PFSK-1 (cell line): Measurements from ENCODE around the gene PDX1.

ENCODE experiments used
- FOXP2 ChIP-seq: optimal IDR thresholded peaks from 2 replicates; pipeline ENCODE3; 2011; ENCODE audit warnings: borderline replicate concordance, control low read depth, inconsistent platforms; ENCODE audit not compliant: insufficient read depth; ENCODE audit errors: extremely low read length, extremely low read depth
- POLR2AphosphoS5 ChIP-seq: IDR thresholded peaks from 2 replicates; pipeline ENCODE4 v1.6.1; 2012; ENCODE audit warnings: low read depth, mild to moderate bottlenecking, control low read depth, low read length, moderate library complexity
- REST ChIP-seq, 2 experiments: IDR thresholded peaks; 2 replicates each; pipeline versions ENCODE4 v1.6.1 to v1.8.0; 2011 to 2012; ENCODE audit warnings: low read depth in 2 of 2, low read length in 2 of 2, control low read depth in 1 of 2, inconsistent platforms in 1 of 2, mild to moderate bottlenecking in 1 of 2, moderate library complexity in 1 of 2; ENCODE audit not compliant: insufficient read depth in 1 of 2
- SIN3A ChIP-seq: IDR thresholded peaks from 2 replicates; pipeline ENCODE4 v1.6.1; 2012; ENCODE audit warnings: mild to moderate bottlenecking, low read length, moderate library complexity, borderline replicate concordance; ENCODE audit not compliant: insufficient read depth
- TAF1 ChIP-seq: IDR thresholded peaks from 2 replicates; pipeline ENCODE4 v1.6.1; 2012; ENCODE audit warnings: low read length, control low read depth, borderline replicate concordance; ENCODE audit not compliant: insufficient read depth

PDX1 gene

GRCh38 chr13:27927444-27928352 is 7.9 kb downstream of the PDX1 start:
- no peak for TF ChIP-seq FOXP2
- TF ChIP-seq SIN3A: no peak
- TF ChIP-seq TAF1: no peak
- TF ChIP-seq REST (IDR thresholded peaks at IDR 0.05; ENCODE audit: insufficient read depth in 1 of 2, low read depth in 2 of 2, low read length in 2 of 2): no peak
- no peak for TF ChIP-seq POLR2AphosphoS5

DNA sequence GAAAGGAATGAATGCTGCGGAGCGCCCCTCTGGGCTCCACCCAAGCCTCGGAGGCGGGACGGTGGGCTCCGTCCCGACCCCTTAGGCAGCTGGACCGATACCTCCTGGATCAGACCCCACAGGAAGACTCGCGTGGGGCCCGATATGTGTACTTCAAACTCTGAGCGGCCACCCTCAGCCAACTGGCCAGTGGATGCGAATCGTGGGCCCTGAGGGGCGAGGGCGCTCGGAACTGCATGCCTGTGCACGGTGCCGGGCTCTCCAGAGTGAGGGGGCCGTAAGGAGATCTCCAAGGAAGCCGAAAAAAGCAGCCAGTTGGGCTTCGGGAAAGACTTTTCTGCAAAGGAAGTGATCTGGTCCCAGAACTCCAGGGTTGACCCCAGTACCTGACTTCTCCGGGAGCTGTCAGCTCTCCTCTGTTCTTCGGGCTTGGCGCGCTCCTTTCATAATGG is 8.6 kb downstream of the PDX1 start:
- no peak for TF ChIP-seq POLR2AphosphoS5
- no peak for TF ChIP-seq TAF1
- no peak for TF ChIP-seq SIN3A
- no peak for TF ChIP-seq FOXP2
- no peak for TF ChIP-seq REST (IDR thresholded peaks at IDR 0.05; ENCODE audit: insufficient read depth in 1 of 2, low read depth in 2 of 2, low read length in 2 of 2)

DNA sequence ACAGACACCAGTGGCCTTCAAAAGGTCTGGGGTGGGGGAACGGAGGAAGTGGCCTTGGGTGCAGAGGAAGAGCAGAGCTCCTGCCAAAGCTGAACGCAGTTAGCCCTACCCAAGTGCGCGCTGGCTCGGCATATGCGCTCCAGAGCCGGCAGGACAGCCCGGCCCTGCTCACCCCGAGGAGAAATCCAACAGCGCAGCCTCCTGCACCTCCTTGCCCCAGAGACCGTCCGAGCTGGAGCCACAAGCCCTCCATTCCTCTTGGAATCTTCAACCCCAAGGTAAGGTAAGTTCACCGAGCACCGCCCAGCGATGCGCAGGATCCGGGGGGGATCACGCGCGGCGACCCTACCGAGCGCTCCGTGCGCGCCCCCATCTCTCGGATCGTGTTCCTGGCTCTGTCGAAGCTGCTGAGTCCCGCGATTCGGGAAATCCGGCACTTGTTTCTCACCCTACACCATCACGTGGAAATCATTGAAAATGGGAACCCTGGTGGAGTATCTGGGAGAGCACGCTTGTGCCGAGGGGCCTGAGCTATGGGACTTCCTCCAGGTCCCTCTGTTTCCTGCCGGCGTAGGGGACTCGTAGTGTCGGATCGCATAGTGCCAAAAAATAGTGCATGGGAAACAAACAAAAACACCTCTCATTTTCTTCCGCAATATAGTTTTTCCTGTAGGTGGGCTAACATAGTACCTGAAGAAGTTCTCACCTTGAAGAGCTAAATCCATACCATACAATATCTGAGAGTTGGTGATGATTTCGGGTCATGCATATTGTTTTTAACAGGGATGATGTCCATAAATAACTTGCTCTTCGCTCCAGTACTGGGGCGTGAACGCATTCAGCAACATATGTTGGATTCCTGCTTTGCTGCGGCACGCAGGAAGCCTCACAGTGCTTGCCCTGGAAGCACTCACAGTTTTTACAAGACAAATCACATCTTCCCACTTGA is 9.3 kb downstream of the PDX1 start:
- TF ChIP-seq REST (IDR thresholded peaks at IDR 0.05; ENCODE audit: insufficient read depth in 1 of 2, low read depth in 2 of 2, low read length in 2 of 2): no peak
- TF ChIP-seq FOXP2: no peak
- no peak for TF ChIP-seq POLR2AphosphoS5
- TF ChIP-seq TAF1: no peak
- no peak for TF ChIP-seq SIN3A

DNA sequence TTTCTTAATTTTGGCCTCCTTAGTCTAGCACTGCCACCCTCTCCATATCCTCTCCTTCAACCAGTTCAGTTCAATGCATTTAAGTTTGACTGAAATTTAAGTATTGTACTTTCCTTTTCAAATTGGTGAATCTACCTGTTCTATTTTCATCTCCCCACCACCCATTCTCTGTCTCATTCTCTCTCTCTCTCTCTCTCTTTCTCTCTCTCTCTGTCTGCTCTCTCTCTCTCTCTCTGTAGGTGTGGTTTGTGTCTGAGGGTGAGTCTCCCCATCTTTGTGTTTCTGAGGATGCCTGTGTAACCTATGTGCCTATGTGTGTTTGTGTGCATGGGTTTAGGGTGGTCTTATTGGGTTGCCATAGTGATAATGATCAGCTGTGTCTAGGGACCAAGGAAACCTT is 10.1 kb downstream of the PDX1 start:
- TF ChIP-seq SIN3A (no peak), POLR2AphosphoS5 (no peak), REST (IDR thresholded peaks at IDR 0.05; ENCODE audit: insufficient read depth in 1 of 2, low read depth in 2 of 2, low read length in 2 of 2) (no peak), TAF1 (no peak), FOXP2 (no peak)
